ENCODE measurements around the gene GPR107. TPM values are rescaled to one million over a fixed set of nuclear protein-coding genes. Genes with fewer than 3 reads are reported as not detected.
A peak's percentile ranks its signal among the peaks of the same experiment; 100 is the strongest.

GPR107 gene
- total RNA-seq, 1 experiment from 2014 or later = 77.4 TPM

DNA sequence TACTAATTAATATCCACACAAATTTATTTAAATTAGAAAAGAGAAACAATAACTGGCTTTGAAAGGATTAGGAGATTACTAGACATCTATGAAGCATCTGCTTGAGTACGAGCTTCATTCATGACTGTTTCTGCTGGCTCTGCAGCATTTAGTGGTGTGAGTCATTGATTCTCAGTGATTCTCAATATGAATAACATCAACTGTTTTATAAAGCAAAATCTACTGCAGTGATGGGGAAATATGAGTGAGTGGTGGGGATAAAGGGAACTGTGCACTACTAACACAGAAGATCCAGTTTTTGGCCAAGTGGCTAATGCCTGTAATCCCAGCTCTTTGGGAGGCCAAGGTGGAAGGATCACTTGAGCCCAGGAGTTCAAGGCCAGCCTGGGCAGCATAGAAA, 19.1 kb upstream of the GPR107 start:
- Histone ChIP-seq H3K9me3 (ENCODE audit: insufficient read depth, low read depth) (no peaks in the 10 kb centered on the region), H3K9me2 (ENCODE audit: insufficient read depth) (no peaks in the 10 kb centered on the region), H3K4me3 (no peak overlapping the region), H3F3A (ENCODE audit: insufficient read depth, low read depth) (peaks cover 14% of the 10 kb centered on the region; the same call in 1 of the 2 replicates), H4K20me1 (ENCODE audit: insufficient read depth) (peaks cover 7% of the 10 kb centered on the region; the same call in 1 of the 2 replicates), H3K36me3 (ENCODE audit: low read depth) (no peaks in the 10 kb centered on the region), H3K4me2 (no peak overlapping the region), H2AFZ (no peak overlapping the region), H3K4me1 (replicated peaks; ENCODE audit: insufficient read depth) (peaks cover 11% of the 10 kb centered on the region), H3K79me2 (ENCODE audit: low read depth) (peaks cover 89% of the 10 kb centered on the region), H3K27ac (no peak overlapping the region), H3K27me3 (ENCODE audit: insufficient read depth, low read depth) (no peaks in the 10 kb centered on the region)
- intact Hi-C loops (cut with micrococcal nuclease; ENCODE audit: unreplicated experiment) = no loop called here
- TF ChIP-seq EZH2 (IDR thresholded peaks at IDR 0.05; ENCODE audit: low read depth) = no peak
- TF ChIP-seq, protein P1, sequence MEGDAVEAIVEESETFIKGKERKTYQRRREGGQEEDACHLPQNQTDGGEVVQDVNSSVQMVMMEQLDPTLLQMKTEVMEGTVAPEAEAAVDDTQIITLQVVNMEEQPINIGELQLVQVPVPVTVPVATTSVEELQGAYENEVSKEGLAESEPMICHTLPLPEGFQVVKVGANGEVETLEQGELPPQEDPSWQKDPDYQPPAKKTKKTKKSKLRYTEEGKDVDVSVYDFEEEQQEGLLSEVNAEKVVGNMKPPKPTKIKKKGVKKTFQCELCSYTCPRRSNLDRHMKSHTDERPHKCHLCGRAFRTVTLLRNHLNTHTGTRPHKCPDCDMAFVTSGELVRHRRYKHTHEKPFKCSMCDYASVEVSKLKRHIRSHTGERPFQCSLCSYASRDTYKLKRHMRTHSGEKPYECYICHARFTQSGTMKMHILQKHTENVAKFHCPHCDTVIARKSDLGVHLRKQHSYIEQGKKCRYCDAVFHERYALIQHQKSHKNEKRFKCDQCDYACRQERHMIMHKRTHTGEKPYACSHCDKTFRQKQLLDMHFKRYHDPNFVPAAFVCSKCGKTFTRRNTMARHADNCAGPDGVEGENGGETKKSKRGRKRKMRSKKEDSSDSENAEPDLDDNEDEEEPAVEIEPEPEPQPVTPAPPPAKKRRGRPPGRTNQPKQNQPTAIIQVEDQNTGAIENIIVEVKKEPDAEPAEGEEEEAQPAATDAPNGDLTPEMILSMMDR (conservative IDR thresholded peaks at IDR 0.05) = no peak
- BruUV-seq (replicated peaks) = no TSS peak
- ChIA-PET CTCF (no interaction called here), POLR2A (ENCODE audit: unreplicated experiment) (no interaction called here)
- no peak for DNase-seq

DNA sequence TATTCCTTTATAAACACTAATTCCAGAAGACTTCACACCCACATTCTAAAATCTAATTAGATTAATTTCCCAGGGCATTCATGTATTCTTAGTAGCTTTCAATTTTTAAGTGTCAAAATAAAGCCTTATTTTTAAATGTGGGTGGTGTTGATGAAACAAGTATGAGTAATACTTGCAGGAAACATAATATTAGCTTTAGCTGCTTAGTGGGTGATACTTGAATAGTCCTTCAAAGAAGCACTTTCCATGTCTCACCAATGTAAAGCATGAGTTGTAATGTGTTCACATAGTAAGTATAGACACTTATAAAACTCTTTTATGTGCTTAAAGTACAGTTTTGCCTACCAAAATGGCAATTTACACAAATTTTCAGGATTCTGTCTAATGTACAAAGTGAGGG, 17.6 kb upstream of the GPR107 start:
- Histone ChIP-seq H3K36me3 (ENCODE audit: low read depth) (no peaks in the 10 kb centered on the region), H3F3A (ENCODE audit: insufficient read depth, low read depth) (peaks cover 13% of the 10 kb centered on the region; the same call in 1 of the 2 replicates), H3K9me2 (ENCODE audit: insufficient read depth) (no peaks in the 10 kb centered on the region), H3K27ac (peak overlapping the region; percentile 56), H3K27me3 (ENCODE audit: insufficient read depth, low read depth) (no peaks in the 10 kb centered on the region), H3K4me3 (no peak overlapping the region), H4K20me1 (ENCODE audit: insufficient read depth) (peaks cover 7% of the 10 kb centered on the region; the same call in 1 of the 2 replicates), H3K4me1 (replicated peaks; ENCODE audit: insufficient read depth) (peaks cover 17% of the 10 kb centered on the region), H3K4me2 (peak overlapping the region; percentile 44), H2AFZ (no peak overlapping the region), H3K9me3 (ENCODE audit: insufficient read depth, low read depth) (no peaks in the 10 kb centered on the region), H3K79me2 (ENCODE audit: low read depth) (peaks cover 91% of the 10 kb centered on the region)
- DNase-seq = peak in 1 of 2 experiments; percentile 43
- CTCF ChIA-PET = no interaction called here
- intact Hi-C loops (cut with micrococcal nuclease; ENCODE audit: unreplicated experiment) = no loop called here
- no TSS peak for BruUV-seq (replicated peaks)
- TF ChIP-seq, protein P1 (conservative IDR thresholded peaks at IDR 0.05) = no peak
- TF ChIP-seq EZH2 (IDR thresholded peaks at IDR 0.05; ENCODE audit: low read depth) = no peak
- POLR2A ChIA-PET (ENCODE audit: unreplicated experiment) = no interaction called here

DNA sequence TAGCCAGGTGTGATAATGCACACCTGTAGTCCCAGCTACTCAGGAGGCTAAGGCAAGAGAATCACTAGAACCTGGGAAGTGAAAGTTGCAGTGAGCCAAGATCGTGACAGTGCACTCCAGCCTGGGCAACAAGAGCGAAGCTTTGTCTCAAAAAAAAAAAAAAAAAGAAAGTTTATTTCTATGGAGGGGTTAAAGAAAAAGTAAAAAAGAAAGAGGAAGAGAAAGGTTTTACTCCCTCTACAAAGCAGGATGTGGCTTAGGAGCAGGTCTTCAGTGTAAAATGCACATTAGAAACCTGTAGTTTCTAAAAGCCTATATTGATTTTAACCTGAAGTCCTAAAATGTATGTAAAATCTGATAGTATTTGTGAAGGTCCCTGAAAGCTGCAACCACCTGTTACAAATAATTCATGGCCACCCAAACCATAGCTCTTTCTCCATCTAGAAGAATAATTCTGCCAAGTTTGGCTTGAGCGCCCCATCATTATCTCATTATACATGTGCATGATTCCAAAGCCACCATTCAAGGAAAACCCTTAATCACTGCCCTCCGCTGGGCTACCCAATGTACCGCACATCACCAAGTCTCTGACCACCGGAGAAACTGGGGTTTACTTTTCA, 14.1 kb upstream of the GPR107 start:
- no peaks in the 10 kb centered on the region for H3K9me3 ChIP-seq (ENCODE audit: insufficient read depth, low read depth)
- H3K36me3 ChIP-seq (ENCODE audit: low read depth) = no peaks in the 10 kb centered on the region
- POLR2A ChIA-PET (ENCODE audit: unreplicated experiment) = interaction anchor here (0.7 kb wide), 1 partner anchor 151 kb away, joined by 5 read pairs; no protein-coding TSS in a partner anchor
- H3K27me3 ChIP-seq (ENCODE audit: insufficient read depth, low read depth) = no peaks in the 10 kb centered on the region
- peaks cover 21% of the 10 kb centered on the region for H3F3A ChIP-seq (ENCODE audit: insufficient read depth, low read depth)
- DNase-seq = no peak
- CTCF ChIA-PET = interaction anchor here (0.6 kb wide), 1 partner anchor 15 kb away, joined by 3 read pairs; no protein-coding TSS in a partner anchor
- no peaks in the 10 kb centered on the region for H3K9me2 ChIP-seq (ENCODE audit: insufficient read depth)
- H2AFZ ChIP-seq = no peak overlapping the region
- TF ChIP-seq, protein P1 (conservative IDR thresholded peaks at IDR 0.05) = no peak
- TF ChIP-seq EZH2 (IDR thresholded peaks at IDR 0.05; ENCODE audit: low read depth) = no peak
- H4K20me1 ChIP-seq (ENCODE audit: insufficient read depth) = peaks cover 7% of the 10 kb centered on the region; the same call in 1 of the 2 replicates
- H3K27ac ChIP-seq = no peak overlapping the region
- intact Hi-C loops (cut with micrococcal nuclease; ENCODE audit: unreplicated experiment) = loop anchor here (5.0 kb wide), 2 partner anchors 42 to 53 kb away; no protein-coding TSS in a partner anchor
- no peak overlapping the region for H3K4me2 ChIP-seq
- peaks cover 70% of the 10 kb centered on the region for H3K79me2 ChIP-seq (ENCODE audit: low read depth)
- BruUV-seq (replicated peaks) = no TSS peak
- H3K4me3 ChIP-seq = no peak overlapping the region
- H3K4me1 ChIP-seq (replicated peaks; ENCODE audit: insufficient read depth) = peaks cover 27% of the 10 kb centered on the region

Data from PC-9 (cell line).